Activated T-cell treated with anti-CD3 and anti-CD28 coated beads for 24 hours (primary cell): ENCODE results near the gene TNFRSF6B.
A peak's percentile ranks its signal among the peaks of the same experiment; 100 is the strongest.

ENCODE experiments used
- DNase-seq: peaks from one replicate; pipeline ENCODE4 v3.0.0-alpha.2; 2020; ENCODE audit warnings: low read depth

The TNFRSF6B gene

DNA sequence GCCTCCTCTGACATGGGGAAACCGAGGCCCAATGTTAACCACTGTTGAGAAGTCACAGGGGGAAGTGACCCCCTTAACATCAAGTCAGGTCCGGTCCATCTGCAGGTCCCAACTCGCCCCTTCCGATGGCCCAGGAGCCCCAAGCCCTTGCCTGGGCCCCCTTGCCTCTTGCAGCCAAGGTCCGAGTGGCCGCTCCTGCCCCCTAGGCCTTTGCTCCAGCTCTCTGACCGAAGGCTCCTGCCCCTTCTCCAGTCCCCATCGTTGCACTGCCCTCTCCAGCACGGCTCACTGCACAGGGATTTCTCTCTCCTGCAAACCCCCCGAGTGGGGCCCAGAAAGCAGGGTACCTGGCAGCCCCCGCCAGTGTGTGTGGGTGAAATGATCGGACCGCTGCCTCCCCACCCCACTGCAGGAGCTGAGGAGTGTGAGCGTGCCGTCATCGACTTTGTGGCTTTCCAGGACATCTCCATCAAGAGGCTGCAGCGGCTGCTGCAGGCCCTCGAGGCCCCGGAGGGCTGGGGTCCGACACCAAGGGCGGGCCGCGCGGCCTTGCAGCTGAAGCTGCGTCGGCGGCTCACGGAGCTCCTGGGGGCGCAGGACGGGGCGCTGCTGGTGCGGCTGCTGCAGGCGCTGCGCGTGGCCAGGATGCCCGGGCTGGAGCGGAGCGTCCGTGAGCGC is 1.6 kb downstream of the TNFRSF6B start:
- no peak for DNase-seq

DNA sequence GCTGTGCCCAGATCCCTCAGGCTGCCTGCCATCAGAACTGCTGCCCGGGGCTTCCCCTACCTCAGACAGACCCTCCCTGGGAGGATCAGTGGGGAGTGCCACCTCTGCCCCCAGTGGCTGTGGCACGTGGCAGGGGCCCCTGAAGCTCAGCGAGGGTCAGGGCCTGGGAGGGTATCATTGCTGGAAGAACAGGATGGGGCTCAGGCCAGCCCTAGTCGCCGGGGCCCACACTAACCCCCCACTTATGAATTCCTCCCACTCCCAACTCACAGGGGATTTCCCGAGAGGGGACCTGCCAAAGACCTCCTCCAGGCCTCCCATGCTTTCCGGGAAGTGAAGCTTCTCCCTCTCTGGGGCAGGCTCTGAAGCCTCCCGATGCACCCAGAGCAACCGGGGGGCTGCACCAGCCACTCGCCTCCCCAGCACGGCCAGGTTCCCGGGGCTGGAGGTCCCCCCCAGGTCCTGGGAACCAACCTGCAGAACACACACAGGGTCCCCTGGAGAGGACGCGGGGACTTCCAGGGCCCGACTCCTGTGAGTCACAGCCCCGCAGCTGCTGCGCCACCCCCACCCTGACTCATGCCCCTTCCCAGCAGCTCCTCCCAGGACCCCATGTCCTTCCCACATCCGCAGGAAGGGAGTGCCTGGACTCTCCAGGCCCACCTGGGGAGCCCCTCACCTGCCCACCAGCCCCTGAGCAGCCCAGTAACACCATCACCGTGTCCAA is 2.5 kb downstream of the TNFRSF6B start:
- DNase-seq = no peak

DNA sequence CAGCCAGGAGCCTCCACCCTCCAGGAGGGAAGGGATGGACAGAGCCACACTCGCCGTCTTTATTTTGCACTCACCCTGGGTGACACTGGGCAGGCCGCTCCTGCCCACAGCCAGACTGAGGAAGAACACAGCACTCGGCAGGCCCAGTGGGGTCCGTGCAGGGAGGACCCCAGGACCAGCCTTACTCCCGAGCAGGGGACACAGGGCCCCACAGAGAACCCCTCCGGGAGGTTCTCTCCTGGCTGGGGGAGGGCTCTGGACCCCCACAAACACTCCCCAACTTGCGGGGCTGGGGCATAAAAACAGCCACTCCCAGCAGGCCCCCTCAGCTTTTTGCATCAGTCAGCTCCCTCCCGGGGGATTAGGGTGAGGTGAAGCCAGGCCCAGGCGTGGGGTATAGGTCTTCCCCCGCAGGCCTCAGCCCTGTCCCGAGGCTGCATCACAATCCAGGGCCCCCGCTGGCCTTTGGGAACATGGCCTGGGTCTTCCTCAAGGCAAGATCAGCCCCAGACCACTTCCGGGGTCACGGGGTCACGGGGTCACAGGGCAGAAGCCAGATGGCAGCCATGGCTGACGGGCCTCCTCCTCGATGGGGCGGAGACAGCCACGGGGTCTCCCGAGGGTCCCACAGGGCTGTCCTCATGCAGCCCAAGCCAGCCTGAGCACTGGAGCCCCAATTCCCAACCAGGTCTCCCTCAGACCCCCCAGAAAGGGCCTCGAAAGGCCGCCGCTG is 3.2 kb downstream of the TNFRSF6B start:
- no peak for DNase-seq

DNA sequence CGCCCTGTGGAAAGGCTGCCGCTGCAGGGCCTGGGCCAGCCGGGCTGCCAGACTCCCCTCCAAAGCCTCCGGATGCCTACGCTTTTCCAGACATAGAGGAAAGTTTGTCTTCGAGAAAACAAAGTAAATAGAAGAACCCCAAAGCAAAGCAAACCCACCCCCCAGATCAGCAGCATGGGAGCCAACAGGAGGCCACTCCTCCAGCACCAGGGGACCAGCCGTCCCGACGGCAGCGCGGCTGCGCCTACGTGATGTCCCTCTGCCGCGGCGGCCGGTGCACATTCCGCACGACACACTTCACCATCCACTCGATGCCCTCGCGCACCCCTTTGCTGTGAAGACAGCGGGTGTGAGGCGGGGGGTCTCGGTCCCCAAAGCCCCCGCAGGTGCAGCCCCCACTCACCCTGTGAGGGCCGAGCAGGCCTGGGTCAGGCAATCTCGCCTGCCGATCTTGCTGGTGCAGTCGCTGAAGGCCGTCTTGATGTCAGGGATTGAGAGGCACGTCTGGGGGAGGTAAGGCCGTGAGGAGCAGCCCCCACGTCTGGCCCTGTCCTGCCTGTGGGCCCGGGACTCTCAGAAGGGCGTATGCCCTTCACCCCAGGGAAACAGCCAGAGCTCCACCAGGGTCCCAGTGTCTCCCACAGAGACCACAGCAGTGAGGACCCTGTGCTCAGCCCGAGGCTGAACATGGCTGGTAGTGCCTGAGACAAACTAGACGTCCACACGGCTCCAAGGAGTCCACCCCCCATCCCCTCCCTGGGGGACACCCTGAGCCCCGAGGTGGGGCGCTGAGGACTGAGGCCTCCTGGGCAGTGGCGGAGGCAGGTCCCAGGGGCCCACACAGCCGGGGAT is 4.0 kb downstream of the TNFRSF6B start:
- no peak for DNase-seq

DNA sequence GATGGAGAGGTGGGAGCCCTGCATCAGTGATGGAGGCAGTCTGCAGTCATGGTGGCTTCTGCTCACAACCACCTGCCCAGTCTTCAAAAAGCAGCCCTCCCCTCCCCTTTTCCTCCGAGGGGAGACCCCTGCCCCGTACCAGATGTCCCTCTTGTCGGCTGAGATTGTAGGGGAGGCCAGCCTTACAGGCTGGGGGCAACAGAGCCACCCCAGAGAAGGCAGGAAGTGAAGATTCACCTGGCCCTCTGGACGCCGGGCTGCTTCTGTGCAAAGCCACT is 4.5 kb downstream of the TNFRSF6B start:
- no peak for DNase-seq

DNA sequence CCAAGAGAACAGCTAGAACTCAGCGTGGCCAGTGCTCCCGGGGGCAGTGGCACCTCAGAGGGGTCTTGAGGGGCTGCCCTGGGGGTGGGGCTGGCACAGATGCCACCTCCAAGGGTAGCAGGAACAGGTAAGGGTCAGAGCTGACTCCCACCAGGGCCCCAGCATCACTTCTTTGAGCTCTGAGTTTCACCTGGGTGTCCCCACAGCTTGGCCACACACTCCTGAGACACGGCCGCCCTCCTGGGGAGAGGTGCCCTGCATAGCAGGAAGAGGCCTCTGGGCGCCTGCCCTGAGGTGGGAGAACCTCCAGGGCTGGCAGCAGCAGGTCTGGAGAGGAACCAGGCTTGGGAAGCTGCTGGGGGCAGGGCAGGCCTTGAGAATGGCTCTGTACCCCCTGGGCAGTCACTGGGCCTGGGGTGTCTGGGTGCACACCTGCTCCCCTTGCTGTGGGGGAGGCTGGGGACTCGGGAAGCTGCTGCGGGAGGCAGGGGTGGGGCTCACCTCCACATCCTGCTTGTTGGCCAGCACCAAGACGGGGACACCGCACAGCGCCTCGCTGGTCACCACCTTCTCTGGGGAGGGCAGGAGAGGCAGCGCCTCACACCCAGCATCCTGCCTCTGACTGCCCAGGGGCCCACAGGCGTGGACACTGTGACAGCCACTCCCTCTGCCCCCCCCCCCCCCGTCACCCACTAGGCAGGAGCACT is 5.0 kb downstream of the TNFRSF6B start:
- DNase-seq = no peak

DNA sequence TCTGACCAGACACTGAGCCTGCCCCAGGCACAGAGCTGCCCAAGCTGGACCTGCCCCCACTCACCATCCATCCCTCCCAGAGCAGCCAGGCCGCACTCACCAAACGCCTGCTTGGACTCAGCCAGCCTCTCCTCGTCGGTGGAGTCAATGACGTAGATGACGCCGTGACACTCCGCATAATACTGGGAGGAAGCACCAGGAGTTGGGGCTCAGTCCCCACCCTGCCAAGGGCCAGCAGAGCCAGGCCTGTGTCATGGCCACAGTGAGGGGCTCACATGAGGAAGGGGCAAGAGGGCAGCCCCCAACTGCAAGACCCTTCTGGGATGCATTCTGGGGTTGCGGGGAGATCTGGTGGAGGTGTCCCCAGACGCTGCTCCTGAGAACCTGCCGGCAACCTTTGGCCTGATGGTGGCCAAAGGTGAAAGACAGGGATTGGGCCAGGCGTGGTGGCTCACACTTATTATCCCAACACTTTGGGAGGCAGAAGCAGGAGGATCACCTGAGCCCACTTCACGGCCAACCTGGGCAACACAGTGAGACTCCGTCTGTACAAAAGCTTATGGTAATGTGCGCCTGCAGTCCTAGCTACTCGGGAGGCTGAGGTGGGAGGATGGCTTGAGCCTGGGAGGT is 5.7 kb downstream of the TNFRSF6B start:
- DNase-seq = no peak

DNA sequence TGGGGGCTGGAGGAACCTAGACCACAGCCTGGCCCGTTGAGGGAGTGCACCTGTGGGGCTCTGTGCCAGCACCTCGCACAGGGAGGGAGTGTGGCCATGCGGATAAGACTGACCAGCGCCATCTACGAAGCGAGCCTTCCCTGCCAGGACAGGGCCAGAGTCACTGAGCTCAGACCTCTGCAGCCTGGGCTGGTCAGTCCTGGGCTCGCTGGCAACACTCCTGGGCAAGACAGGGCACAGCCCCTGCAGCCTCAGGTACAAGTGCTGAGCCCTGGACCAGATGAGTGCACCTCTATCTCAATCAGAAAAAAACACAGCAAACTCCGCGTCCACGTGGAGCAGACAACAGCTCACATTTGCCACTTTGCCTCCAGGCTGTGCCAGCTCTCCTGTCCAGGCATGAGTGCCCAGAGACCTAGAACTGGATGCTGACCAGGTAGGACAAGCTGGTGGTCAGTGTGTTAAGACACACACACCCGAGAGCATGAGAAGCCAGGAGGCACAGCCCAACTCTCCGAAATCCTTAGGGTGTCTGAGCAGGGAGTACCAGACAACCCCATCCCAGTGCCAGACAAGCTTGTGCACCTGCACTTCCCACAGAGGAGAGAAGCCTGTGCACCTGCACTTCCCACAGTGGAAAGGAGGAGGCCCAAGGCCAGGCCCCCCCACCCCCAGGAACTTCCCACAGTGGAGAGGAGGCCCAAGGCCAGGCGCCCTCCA is 6.5 kb downstream of the TNFRSF6B start:
- no peak for DNase-seq

DNA sequence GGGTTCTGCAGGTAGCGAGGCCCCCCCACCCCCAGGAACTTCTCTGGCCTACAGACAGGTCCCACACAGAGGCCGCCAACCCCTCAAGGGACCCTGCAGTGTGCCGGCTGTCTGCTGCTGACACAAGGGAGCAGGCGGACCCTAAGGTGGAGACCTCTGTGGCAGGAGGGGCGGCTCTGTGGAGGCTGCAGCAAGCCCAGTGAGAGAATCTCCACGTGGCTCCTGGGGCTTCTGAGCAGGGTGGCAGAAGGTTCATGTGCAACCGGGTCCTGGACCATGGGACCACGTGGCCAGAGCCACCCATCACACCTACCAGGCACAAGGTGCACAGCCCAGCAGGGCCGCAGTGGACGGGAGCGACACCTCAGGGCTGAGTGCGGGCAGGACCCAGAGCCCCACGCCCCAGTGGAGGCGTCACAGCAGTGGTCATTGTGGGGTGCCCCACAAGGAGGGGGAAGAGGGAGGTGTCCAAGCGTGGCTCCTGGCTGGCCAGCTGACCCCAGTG is 7.1 kb downstream of the TNFRSF6B start:
- DNase-seq = no peak

DNA sequence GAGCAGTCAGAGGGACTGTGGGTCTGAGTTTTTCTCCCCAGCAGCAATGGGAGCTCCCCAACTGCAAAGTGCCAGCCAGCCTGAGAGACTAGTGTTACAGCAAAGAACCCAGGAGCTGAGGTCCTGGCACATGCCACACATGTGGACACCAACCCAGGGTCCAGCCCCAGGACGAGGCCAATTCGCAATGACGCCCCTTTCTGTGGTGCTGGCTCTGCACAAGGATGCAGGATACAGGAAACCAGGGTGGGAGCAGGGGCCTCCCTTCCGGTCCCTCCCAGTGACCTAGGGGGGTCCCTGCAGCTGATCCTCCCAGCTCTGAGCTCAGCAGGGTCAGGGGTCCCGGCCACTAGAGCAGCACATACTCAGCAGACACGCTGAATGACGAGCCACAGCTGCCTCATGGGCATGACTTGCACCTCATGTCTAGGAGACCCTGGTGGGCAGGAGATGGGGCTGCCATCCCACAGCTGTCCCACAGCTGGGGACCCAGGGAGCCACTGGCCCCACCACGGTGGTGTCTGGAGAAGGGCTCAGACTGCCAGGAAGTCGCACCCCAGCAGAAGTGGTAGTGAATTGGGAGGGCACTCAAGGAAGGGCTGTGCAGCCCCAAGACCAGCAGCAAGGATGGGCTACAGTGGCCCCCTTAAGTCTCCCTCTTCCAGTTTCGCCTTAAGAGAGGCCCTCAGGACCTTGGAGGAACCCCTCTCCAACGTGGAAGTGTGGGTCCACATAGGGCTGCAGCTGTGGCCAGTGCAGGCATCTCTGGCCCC is 7.7 kb downstream of the TNFRSF6B start:
- DNase-seq = no peak

DNA sequence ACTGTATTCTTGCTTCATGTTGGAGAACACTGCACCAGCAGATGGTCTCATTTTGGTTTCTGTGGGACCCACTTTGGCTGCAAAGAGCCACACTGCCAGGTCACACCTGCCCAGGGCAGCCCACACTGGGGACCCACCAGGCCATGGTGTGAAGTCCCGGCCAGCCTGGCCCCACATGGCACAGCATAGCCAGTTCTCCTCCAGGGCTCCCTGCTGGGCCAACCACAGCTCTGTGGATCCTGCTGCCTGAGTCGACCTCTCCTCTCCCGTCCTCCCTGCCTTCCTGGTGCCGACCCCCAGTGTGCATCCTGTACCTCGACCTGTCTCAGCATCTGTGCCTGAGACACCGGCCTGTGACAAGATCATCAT is 8.3 kb downstream of the TNFRSF6B start:
- no peak for DNase-seq

DNA sequence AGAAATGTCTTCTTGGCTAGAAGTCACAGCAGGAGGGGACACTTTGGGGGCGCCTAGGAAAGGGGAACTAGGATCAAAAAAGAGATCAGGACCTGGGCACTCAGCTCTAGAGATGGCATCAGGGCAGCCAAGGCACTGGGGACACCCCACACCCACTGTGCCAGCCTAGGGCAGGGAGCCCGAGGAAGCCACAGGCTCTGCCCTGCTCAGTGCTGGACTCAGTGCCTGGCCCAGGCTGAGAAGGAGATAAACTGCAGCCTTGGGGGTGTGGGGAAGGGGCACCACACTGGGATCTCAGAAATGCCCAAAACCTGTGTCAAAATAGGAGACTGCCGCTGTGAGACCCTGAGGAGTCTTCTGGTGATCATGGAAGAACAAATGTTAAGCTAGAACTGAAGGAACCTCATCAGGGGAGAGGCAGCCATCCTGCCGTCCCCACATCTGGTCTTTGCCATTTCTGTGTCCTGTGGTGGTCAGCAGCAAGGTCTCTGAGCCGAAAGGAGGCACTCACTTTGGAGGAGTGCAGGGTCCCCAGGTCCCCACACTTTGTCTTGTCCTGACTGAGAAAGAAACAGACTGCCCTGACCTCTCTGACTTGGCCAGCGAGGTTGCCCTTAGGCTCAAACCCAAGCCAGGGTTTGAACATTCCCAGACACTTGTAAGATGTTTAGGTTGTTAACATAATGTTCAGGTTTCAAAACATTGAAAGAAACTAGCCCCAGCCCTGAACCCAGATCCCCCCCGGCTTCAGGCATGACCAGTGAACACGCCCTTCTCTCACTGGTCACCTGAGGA is 9.0 kb downstream of the TNFRSF6B start:
- DNase-seq = no peak

DNA sequence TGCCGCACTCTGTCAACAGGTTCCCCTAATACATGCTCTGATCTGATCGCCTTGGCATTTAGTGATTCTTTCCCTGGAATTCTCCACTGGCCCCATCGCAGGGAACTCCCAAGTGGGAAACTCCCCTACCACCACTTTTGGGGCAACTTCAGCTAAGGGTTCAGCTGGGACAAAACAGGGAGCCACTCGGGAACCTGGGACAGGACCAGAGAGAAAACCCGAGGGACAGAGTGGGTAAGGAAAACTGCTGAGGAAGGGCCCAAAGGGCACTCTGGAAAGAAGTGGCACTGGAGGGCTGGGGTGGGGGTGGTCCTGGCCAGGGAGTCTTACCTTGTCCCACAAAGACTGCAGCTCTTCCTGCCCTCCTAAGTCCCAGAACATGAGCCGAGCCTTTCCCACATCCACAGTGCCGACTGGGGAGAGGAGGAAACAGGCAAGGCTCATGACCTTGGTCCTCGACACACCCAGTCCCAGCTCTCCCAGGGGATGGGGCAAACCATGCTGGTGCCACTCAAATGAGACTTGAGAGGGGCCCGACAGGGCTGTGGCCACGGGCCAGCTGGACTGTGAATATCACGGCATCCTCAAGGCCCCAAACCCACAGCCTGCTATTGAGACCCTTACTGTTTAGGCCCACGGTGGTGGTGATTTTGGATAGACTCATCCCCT is 9.7 kb downstream of the TNFRSF6B start:
- DNase-seq = no peak

DNA sequence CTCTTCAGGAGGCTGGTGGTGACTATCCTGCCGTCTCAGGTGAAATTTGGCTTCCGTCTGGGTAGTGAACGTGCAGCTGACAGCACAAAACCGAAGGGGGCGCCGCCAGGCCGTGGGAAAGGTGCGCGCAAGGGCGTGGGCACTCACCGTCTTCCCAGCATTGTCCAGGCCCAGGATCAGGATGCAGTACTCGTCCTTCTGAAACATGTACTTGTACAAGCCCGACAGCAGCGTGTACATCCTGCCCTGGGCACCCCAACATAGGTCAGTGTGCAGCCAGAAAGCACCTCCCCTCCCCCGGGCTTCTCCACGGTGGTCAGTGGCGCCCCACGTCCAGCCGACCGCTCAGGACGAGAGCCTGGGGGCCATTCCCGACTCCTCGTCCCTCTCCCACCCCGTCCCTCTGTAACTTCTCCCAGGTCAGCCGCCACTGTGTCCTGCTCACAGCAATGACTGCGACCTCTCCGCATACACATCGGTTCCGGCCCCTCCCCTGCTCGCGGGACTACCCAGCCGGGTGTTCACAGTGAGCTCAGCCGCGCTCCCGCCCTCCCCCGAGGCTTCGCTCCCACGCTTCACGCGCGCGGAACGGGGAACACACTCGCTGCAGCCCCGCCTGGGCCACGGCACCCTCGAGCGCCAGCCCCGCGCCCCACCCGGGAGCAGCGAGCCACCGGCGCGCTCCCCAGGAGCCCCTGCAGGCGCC is 10.6 kb downstream of the TNFRSF6B start:
- no peak for DNase-seq

DNA sequence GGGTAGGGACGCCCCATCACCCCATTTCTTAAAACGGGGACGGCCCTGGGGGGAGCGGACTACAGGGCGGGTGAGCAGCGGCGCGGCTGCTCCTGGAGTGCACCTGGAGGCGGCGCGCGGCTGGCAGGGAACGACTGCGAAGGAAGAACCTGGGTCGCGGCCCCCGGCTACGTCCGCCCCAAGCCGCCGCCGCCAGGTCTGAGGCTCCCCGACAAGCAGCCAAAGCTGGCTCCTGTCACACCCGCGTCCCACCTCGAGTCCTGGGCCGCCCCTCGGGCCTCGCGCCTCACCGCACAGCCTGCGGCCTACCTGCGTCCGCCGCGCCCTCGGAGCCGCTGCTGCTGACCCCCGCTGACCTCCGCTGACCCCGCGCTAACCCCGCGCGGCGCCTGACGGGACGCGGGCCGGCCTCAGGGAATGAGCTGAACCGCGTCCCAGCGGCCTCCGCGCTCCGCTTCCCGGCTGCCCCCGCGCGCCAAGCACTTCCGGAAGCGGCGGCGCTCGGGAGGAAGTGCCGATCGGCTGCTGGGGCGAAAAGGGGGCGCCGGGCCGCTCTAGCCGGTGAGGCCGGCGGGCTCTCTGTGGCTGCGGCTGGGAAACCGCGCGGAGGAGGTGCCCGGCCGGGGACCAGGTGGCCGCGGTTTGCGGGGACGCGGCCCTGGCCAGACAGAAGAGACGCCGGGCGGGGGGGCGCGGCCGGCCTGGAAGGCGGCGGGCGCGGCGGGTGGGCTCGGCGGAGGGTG is 11.3 kb downstream of the TNFRSF6B start, which contains the start of the genes ARFRP1 and ZGPAT:
Gene ARFRP1 (minus strand): TSS at position 419 of the 743 bp plus-strand sequence. CDS start 885 bp downstream, outside the sequence.
Gene ZGPAT (plus strand): TSS at position 482 of the 743 bp plus-strand sequence. CDS start 542 bp downstream, outside the sequence.
- DNase-seq = peak; percentile 85

DNA sequence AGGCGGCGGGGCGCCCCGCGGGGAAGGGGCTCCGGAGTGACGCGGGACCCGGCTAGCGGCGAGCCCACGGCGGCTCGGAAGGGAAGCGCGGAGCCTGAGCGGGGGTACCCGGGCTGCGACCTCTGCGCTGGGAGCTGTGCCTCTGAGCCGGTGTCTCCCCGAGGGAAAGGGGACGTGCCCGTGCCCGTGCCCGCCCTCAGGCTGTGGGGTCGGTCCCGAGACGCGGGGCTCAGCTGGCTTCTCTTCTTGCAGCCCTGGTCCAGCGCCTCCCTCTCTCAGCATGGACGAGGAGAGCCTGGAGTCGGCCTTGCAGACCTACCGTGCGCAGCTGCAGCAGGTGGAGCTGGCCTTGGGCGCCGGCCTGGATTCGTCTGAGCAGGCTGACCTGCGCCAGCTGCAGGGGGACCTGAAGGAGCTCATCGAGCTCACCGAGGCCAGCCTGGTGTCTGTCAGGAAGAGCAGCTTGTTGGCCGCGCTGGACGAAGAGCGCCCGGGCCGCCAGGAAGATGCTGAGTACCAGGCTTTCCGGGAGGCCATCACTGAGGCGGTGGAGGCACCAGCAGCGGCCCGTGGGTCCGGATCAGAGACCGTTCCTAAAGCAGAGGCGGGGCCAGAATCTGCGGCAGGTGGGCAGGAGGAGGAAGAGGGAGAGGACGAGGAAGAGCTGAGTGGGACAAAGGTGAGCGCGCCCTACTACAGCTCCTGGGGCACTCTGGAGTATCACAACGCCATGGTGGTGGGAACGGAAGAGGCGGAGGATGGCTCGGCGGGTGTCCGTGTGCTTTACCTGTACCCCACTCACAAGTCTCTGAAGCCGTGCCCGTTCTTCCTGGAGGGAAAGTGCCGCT is 12.1 kb downstream of the TNFRSF6B start:
- no peak for DNase-seq
